ENCODE data around the gene NOMO2.
"Not testable (repeated sequence)": the region's sequence is repeated elsewhere in the genome, so short reads cannot be mapped to it uniquely, and the experiment has no call there.

Gene NOMO2

GRCh38 chr16:18561727-18562314, at the start of gene NOMO2:
Gene NOMO2, minus strand, starts transcription at chr16:18562097. Its CDS starts 57 bp downstream, at chr16:18562040.
- peak; percentile 89 for DNase-seq (ENCODE audit: low read depth)

GRCh38 chr16:18610147-18610803, 48.4 kb upstream of the NOMO2 start:
- not testable (repeated sequence) for DNase-seq (ENCODE audit: low read depth)

- not testable (repeated sequence) for DNase-seq (ENCODE audit: low read depth)
Observed at GRCh38 chr16:18608271-18608670, 46.4 kb upstream of the NOMO2 start.

- not testable (repeated sequence) for DNase-seq (ENCODE audit: low read depth)
Observed at GRCh38 chr16:18603572-18604246, 41.8 kb upstream of the NOMO2 start.

GRCh38 chr16:18598582-18598981, 36.7 kb upstream of the NOMO2 start:
- DNase-seq (ENCODE audit: low read depth), result not testable (repeated sequence)

GRCh38 chr16:18597734-18598133, 35.8 kb upstream of the NOMO2 start:
- not testable (repeated sequence) for DNase-seq (ENCODE audit: low read depth)

GRCh38 chr16:18597319-18597718, 35.4 kb upstream of the NOMO2 start:
- DNase-seq (ENCODE audit: low read depth), result not testable (repeated sequence)

- not testable (repeated sequence) for DNase-seq (ENCODE audit: low read depth)
Observed at GRCh38 chr16:18595796-18596195, 33.9 kb upstream of the NOMO2 start.

- DNase-seq (ENCODE audit: low read depth), result not testable (repeated sequence)
Observed at GRCh38 chr16:18594880-18595279, 33.0 kb upstream of the NOMO2 start.

- not testable (repeated sequence) for DNase-seq (ENCODE audit: low read depth)
Observed at GRCh38 chr16:18593904-18594303, 32.0 kb upstream of the NOMO2 start.

- DNase-seq (ENCODE audit: low read depth), result not testable (repeated sequence)
Observed at GRCh38 chr16:18592982-18593381, 31.1 kb upstream of the NOMO2 start.

- not testable (repeated sequence) for DNase-seq (ENCODE audit: low read depth)
Observed at GRCh38 chr16:18591908-18592307, 30.0 kb upstream of the NOMO2 start.

- not testable (repeated sequence) for DNase-seq (ENCODE audit: low read depth)
Observed at GRCh38 chr16:18591441-18591840, 29.5 kb upstream of the NOMO2 start.

GRCh38 chr16:18589806-18590205, 27.9 kb upstream of the NOMO2 start:
- DNase-seq (ENCODE audit: low read depth), result not testable (repeated sequence)

GRCh38 chr16:18586560-18587540, 25.0 kb upstream of the NOMO2 start:
- DNase-seq (ENCODE audit: low read depth), result not testable (repeated sequence)

GRCh38 chr16:18585789-18586188, 23.9 kb upstream of the NOMO2 start:
- not testable (repeated sequence) for DNase-seq (ENCODE audit: low read depth)

GRCh38 chr16:18582902-18583301, 21.0 kb upstream of the NOMO2 start:
- DNase-seq (ENCODE audit: low read depth), result no peak

- not testable (repeated sequence) for DNase-seq (ENCODE audit: low read depth)
Observed at GRCh38 chr16:18580396-18580795, 18.5 kb upstream of the NOMO2 start.

GRCh38 chr16:18579261-18579660, 17.4 kb upstream of the NOMO2 start:
- not testable (repeated sequence) for DNase-seq (ENCODE audit: low read depth)

- DNase-seq (ENCODE audit: low read depth), result not testable (repeated sequence)
Observed at GRCh38 chr16:18577942-18578341, 16.0 kb upstream of the NOMO2 start.

- not testable (repeated sequence) for DNase-seq (ENCODE audit: low read depth)
Observed at GRCh38 chr16:18575945-18576344, 14.0 kb upstream of the NOMO2 start.
